DND-41 (cell line): Measurements from ENCODE around the gene DDX17.

ENCODE experiments used
- ATAC-seq: fragments of 200-7000 bp; cut with Tn5 transposase; 3 replicates; pipeline ENCODE4 v1.9.1; 2021; ENCODE audit warnings: low read depth; ENCODE audit not compliant: insufficient read depth
- DNase-seq: peaks from one replicate; pipeline ENCODE4 v3.0.0-alpha.2; 2020
- H2AFZ ChIP-seq: 2 replicates; pipeline ENCODE4 v1.6.0; 2012; ENCODE audit warnings: low read depth, low read length
- H3K27ac ChIP-seq: 2 replicates; pipeline ENCODE4 v1.5.1; 2012; ENCODE audit warnings: low read length, inconsistent platforms
- H3K27me3 ChIP-seq: fragments of 200-600 bp; sonication (generic); 2 replicates; pipeline ENCODE4 v1.6.0; 2012; ENCODE audit warnings: low read length, mild to moderate bottlenecking, inconsistent platforms; ENCODE audit not compliant: insufficient read depth, poor library complexity
- H3K36me3 ChIP-seq: 2 replicates; pipeline ENCODE4 v1.5.1; 2012; ENCODE audit warnings: low read length, inconsistent platforms; ENCODE audit not compliant: insufficient read depth
- H3K4me1 ChIP-seq: 2 replicates; pipeline ENCODE4 v1.5.1; 2012; ENCODE audit warnings: mild to moderate bottlenecking, low read length; ENCODE audit not compliant: insufficient read depth
- H3K4me2 ChIP-seq: 2 replicates; pipeline ENCODE4 v1.6.0; 2012; ENCODE audit warnings: mild to moderate bottlenecking, moderate library complexity, low read length, inconsistent platforms; ENCODE audit not compliant: insufficient read depth
- H3K4me3 ChIP-seq, 2 experiments: fragments of 200-600 bp in 1 of 2; shearing (Covaris generic) in 1 of 2; 2 replicates each; pipeline ENCODE4 v1.5.1; 2012 to 2016; ENCODE audit warnings: inconsistent platforms in 2 of 2, low read length in 2 of 2, mild to moderate bottlenecking in 2 of 2, low read depth in 1 of 2, moderate library complexity in 1 of 2
- H3K79me2 ChIP-seq: 2 replicates; pipeline ENCODE4 v1.6.0; 2012; ENCODE audit warnings: low read length, inconsistent platforms; ENCODE audit not compliant: insufficient read depth
- H3K9ac ChIP-seq: 2 replicates; pipeline ENCODE4 v1.6.0; 2012; ENCODE audit warnings: low read depth, mild to moderate bottlenecking, inconsistent platforms, low read length, moderate library complexity
- H3K9me3 ChIP-seq: 2 replicates; pipeline ENCODE4 v1.5.1; 2012; ENCODE audit warnings: low read length, moderate library complexity, mild to moderate bottlenecking, inconsistent platforms; ENCODE audit not compliant: insufficient read depth, severe bottlenecking
- H4K20me1 ChIP-seq: 2 replicates; pipeline ENCODE4 v1.6.0; 2012; ENCODE audit warnings: low read length; ENCODE audit not compliant: insufficient read depth
- EZH2 ChIP-seq: IDR thresholded peaks from 3 replicates; pipeline ENCODE4 v1.6.1; 2012; ENCODE audit warnings: borderline replicate concordance, low read depth, mild to moderate bottlenecking, moderate library complexity, low read length, inconsistent platforms; ENCODE audit not compliant: severe bottlenecking
- TF ChIP-seq, protein P1 (sequence below): IDR thresholded peaks from 2 replicates; pipeline ENCODE4 v1.5.1; 2012; ENCODE audit warnings: borderline replicate concordance, low read length, moderate library complexity, mild to moderate bottlenecking; ENCODE audit not compliant: poor library complexity, severe bottlenecking; ENCODE audit errors: extremely low read depth

DDX17 gene

DNA sequence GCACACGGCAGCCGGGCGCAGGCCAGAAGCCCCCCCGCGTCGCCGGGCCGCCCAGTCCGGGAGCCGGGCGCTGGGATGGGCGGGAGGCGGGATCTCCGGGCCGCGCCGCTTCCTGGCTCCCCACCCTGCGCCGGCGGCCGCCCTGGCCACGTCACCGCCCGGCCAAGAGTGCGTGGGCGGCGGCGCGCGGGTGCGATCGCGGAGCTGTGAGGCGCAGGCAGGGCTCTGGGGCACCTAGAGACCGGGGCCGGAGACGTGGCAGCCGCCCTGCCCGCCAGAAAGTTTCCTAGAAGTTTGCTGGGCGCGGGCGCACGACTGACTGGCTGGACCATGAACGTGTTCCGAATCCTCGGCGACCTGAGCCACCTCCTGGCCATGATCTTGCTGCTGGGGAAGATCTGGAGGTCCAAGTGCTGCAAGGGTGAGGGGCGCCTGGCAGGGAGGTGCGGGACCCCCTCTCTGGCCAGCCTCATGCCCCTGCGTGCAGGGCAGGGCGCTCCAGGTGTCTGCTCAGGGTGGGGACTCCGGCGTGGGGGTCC is 38.1 kb downstream of the DDX17 start, which contains the start of gene KDELR3:
KDELR3 (plus strand) TSS at position 193 of the 539 bp plus-strand sequence; CDS start at position 331, 138 bp downstream.
- DNase-seq (no peak), ATAC-seq (no peak)
- Histone ChIP-seq H3K36me3 (no peaks in the 10 kb centered on the region), H3K9me3 (no peaks in the 10 kb centered on the region), H3K27ac (no peak within 1 kb of the TSS), H3K4me3 (no peak within 1 kb of the TSS), H3K4me1 (no peaks in the 10 kb centered on the region), H3K4me2 (no peak within 1 kb of the TSS), H3K9ac (no peak within 1 kb of the TSS), H4K20me1 (peaks cover 7% of the 10 kb centered on the region; the same call in 1 of the 2 replicates), H3K79me2 (no peaks in the 10 kb centered on the region), H2AFZ (no peak within 1 kb of the TSS), H3K27me3 (peaks cover 35% of the 10 kb centered on the region)
- TF ChIP-seq EZH2: no peak
- TF ChIP-seq, protein P1, sequence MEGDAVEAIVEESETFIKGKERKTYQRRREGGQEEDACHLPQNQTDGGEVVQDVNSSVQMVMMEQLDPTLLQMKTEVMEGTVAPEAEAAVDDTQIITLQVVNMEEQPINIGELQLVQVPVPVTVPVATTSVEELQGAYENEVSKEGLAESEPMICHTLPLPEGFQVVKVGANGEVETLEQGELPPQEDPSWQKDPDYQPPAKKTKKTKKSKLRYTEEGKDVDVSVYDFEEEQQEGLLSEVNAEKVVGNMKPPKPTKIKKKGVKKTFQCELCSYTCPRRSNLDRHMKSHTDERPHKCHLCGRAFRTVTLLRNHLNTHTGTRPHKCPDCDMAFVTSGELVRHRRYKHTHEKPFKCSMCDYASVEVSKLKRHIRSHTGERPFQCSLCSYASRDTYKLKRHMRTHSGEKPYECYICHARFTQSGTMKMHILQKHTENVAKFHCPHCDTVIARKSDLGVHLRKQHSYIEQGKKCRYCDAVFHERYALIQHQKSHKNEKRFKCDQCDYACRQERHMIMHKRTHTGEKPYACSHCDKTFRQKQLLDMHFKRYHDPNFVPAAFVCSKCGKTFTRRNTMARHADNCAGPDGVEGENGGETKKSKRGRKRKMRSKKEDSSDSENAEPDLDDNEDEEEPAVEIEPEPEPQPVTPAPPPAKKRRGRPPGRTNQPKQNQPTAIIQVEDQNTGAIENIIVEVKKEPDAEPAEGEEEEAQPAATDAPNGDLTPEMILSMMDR: no peak

GRCh38 chr22:38467438-38467903 is 38.6 kb downstream of the DDX17 start:
- ATAC-seq: no peak
- Histone ChIP-seq H3K27ac (no peak overlapping the region), H3K9me3 (no peaks in the 10 kb centered on the region), H4K20me1 (peaks cover 7% of the 10 kb centered on the region; the same call in 1 of the 2 replicates), H3K27me3 (peaks cover 36% of the 10 kb centered on the region), H3K36me3 (no peaks in the 10 kb centered on the region), H3K4me3 (no peak overlapping the region), H2AFZ (no peak overlapping the region), H3K4me1 (no peaks in the 10 kb centered on the region), H3K9ac (no peak overlapping the region), H3K79me2 (no peaks in the 10 kb centered on the region), H3K4me2 (no peak overlapping the region)
- DNase-seq: no peak
- TF ChIP-seq, protein P1: no peak
- no peak for TF ChIP-seq EZH2

GRCh38 chr22:38465673-38466490 is 40.2 kb downstream of the DDX17 start:
- 0 out of 3 replicates have a peak, but pooled peaks have one; percentile 23 for ATAC-seq
- Histone ChIP-seq H3K36me3 (no peaks in the 10 kb centered on the region), H3K79me2 (no peaks in the 10 kb centered on the region), H3K9ac (no peak overlapping the region), H4K20me1 (peaks cover 13% of the 10 kb centered on the region), H3K4me2 (no peak overlapping the region), H3K27ac (no peak overlapping the region), H3K27me3 (peaks cover 51% of the 10 kb centered on the region), H2AFZ (no peak overlapping the region), H3K4me1 (peaks cover 14% of the 10 kb centered on the region), H3K9me3 (no peaks in the 10 kb centered on the region), H3K4me3 (no peak overlapping the region)
- peak; percentile 31 for DNase-seq
- TF ChIP-seq EZH2: no peak
- TF ChIP-seq, protein P1: no peak
